ENCODE data around the gene FMN1. TPM values are rescaled to one million over a fixed set of nuclear protein-coding genes. Genes with fewer than 3 reads are reported as not detected.
A peak's percentile ranks its signal among the peaks of the same experiment; 100 is the strongest.

The FMN1 gene
- total RNA-seq, 1 donor from 2014 or later, result 4.3 TPM

DNA sequence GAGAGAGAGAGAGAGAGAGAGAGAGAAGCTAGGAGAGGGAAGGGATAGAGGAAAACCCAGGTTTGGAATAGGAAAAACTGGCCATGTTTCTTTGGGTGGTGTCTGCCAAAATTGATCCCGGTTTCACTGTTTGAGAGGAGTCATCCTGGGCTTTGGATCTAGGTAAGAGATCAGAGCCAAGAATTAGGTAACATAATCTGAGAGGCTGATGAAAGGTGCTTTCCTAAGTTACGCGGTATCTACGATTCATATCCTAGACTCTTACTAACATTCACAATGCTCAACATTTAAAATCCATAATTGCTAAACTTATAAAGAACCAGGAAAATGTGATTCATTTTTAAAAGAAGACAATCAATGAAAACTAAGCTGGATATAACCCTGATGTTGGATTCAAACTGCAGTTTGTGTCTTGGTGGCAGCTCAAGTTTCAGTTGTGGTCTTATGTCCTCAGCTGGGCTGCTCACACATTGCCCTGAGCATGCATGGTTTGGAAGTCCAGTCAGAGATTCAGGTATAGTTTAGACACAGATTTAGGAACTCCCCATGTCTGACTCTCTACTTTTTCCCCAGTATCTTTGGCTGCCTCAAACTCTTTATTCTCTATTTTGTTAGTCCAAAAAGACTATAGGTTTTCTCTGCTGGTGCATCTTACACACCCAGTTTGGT lies 42.5 kb upstream of the FMN1 start:
- TF ChIP-seq, protein P1, sequence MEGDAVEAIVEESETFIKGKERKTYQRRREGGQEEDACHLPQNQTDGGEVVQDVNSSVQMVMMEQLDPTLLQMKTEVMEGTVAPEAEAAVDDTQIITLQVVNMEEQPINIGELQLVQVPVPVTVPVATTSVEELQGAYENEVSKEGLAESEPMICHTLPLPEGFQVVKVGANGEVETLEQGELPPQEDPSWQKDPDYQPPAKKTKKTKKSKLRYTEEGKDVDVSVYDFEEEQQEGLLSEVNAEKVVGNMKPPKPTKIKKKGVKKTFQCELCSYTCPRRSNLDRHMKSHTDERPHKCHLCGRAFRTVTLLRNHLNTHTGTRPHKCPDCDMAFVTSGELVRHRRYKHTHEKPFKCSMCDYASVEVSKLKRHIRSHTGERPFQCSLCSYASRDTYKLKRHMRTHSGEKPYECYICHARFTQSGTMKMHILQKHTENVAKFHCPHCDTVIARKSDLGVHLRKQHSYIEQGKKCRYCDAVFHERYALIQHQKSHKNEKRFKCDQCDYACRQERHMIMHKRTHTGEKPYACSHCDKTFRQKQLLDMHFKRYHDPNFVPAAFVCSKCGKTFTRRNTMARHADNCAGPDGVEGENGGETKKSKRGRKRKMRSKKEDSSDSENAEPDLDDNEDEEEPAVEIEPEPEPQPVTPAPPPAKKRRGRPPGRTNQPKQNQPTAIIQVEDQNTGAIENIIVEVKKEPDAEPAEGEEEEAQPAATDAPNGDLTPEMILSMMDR (conservative IDR thresholded peaks at IDR 0.05; ENCODE audit: low read depth, low read length), result no peak
- no peak for DNase-seq (ENCODE audit: low read depth)

DNA sequence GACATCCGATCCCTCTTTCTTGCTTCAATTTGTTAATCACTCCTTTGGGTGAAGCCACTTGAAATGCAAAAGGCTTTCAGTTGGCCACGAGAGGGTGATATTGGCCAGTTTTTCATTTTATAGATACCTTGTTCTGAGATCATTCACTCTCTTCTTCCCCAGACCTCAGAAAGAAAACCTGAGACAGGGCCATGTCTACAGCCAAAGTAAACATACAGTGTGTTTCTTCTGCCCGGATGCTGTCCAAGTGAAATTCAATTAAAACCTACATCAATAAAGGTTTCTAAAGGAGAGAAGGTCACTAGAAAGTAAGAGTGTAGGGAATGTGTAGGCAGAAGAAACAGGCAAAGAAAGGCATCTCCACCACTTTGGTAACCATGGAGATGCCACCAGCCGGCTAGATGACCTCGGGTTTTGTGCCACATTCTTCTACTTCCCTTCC lies 39.5 kb upstream of the FMN1 start:
- TF ChIP-seq, protein P1 (conservative IDR thresholded peaks at IDR 0.05; ENCODE audit: low read depth, low read length), result peak; percentile 79
- DNase-seq (ENCODE audit: low read depth), result peak; percentile 33
- no peak overlapping the region for H3K4me3 ChIP-seq (ENCODE audit: low read depth, low read length)

More for the DNA sequence above, 42.5 kb upstream of the FMN1 start:
- no peak overlapping the region for H3K4me3 ChIP-seq (ENCODE audit: low read depth, low read length)

DNA sequence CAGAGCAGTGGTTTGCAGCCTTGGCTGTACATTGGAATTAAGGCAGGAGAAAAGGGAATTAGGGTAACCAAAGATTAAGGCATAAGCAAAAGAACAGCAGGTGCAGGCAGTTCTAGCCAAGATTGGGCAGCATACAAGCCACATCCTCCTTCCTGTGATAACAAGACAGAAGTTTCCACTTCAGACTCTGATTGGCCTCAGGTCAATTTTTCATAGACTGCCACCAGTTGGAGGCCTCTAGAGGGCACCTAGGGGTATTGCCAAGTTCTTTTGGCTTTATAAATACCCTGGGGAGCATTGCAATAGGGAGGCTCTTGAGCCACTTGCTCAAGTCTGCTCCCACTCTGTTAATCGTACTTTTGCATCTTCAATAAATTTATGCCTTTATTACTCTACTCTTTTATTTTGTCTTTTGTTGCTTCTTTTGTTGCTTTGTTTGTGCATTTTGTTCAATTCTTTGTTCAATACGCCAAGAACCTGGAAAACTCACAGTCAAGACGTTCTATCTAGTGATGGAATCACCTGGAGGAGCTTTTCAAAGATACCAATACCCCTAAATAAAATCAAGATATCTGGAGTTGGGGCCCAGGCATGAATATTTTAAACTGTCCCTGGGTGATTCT lies 32.2 kb upstream of the FMN1 start:
- no peak overlapping the region for H3K4me3 ChIP-seq (ENCODE audit: low read depth, low read length)
- DNase-seq (ENCODE audit: low read depth), result peak; percentile 59
- TF ChIP-seq, protein P1 (conservative IDR thresholded peaks at IDR 0.05; ENCODE audit: low read depth, low read length), result peak; percentile 81

DNA sequence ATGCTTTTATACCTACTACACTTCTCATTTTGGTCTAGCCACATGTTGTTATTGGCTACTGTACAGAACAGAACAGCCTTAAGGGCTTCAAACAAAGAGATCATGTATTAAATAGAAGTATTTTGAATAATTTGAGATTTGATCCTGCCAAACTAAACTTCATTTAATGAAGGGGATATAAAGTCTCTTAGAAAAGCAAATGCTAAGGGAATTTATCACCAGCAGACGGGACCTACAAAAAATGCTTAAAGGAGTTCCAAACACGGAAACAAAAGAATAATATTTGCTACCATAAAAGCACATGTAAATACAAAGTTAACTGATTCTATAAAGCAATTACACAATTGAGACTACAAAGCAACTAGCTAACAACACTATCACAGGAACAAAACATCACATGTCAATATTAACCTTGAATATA lies 23.6 kb upstream of the FMN1 start:
- H3K4me3 ChIP-seq (ENCODE audit: low read depth, low read length), result no peak overlapping the region
- no peak for DNase-seq (ENCODE audit: low read depth)
- TF ChIP-seq, protein P1 (conservative IDR thresholded peaks at IDR 0.05; ENCODE audit: low read depth, low read length), result no peak

DNA sequence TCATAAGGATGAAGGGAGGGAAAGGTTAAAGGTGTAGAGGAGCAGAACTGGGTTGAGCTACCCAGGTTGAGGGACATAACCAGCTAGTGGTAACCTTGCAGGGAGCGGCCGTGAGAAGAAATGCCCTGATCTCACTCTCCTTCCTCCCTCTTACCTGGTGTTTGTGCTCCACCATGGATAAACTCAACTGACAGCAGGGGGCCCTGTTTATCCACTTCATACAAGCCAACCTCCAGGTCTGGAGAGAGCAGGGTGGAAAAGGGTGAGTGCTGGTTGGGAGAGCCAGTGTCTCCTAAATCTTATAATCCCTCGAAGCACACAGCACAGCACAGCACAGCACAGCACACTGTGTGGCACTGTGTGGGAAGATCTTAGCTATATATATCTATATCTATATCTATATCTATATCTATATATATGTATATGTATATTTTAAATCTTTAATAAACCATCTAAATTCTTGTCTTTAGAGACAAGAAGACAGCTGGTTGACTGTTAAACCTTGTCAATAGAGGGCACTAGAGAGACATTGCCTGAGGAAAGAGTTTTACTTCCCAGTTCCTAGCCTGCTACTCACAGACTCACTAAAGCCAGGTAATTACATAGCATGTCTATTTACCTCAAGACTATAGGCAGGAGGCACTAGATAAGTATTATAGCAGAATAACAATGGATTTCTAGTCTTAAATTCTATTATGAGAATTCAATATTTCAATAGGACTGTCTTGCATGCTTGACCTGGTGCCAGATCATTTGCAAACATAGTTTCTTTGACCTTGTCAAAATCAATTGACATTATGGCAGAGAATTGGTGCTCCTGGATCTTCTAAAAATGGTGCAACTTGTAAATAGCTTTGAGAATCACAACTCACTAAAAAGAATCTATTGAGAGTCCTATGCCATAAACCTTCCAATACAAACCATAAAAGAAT lies 21.7 kb upstream of the FMN1 start:
- TF ChIP-seq, protein P1 (conservative IDR thresholded peaks at IDR 0.05; ENCODE audit: low read depth, low read length), result peak; percentile 75
- DNase-seq (ENCODE audit: low read depth), result no peak
- H3K4me3 ChIP-seq (ENCODE audit: low read depth, low read length), result no peak overlapping the region

DNA sequence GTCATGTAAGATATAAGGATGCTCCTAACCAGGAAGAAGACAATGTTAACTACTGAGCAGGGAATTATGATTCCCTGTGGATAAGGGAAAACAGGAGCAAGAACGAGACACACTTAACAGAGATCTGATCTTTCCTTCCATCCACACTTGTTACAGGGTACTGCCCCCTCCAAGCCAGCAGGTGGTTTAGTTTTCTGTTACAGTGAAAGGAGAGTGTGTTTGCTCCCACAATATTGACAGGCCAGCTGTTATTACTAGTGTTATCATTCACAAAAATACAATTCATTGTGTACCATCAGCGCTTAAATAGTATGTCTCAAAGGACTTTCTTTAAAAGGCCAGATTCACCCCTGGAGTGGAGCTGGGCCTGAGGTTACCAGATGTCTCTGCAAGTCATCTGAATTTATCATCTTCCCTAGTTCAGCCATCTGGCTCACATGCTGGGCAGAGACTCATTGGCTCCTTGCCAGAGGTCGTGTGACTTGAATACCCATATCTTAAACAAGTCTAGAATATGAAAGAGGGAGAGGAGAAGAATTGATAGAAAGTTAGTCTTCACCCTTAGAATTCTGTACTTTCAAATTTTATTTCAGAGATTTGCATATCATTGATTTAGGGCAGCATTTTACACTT lies 16.8 kb upstream of the FMN1 start:
- H3K4me3 ChIP-seq (ENCODE audit: low read depth, low read length), result no peak overlapping the region
- TF ChIP-seq, protein P1 (conservative IDR thresholded peaks at IDR 0.05; ENCODE audit: low read depth, low read length), result no peak
- no peak for DNase-seq (ENCODE audit: low read depth)
